Inferior parietal cortex (tissue), 1 donor: ENCODE measurements around the gene C6orf47.
A peak's percentile ranks its signal among the peaks of the same experiment; 100 is the strongest.
"Not testable (repeated sequence)": the region's sequence is repeated elsewhere in the genome, so short reads cannot be mapped to it uniquely, and the experiment has no call there.

Experiments used
- DNase-seq: peaks from one replicate; pipeline ENCODE4 v3.0.0-alpha.2; 2016; ENCODE audit errors: extremely low spot score

C6orf47 gene, protein sequence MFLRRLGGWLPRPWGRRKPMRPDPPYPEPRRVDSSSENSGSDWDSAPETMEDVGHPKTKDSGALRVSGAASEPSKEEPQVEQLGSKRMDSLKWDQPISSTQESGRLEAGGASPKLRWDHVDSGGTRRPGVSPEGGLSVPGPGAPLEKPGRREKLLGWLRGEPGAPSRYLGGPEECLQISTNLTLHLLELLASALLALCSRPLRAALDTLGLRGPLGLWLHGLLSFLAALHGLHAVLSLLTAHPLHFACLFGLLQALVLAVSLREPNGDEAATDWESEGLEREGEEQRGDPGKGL

DNA sequence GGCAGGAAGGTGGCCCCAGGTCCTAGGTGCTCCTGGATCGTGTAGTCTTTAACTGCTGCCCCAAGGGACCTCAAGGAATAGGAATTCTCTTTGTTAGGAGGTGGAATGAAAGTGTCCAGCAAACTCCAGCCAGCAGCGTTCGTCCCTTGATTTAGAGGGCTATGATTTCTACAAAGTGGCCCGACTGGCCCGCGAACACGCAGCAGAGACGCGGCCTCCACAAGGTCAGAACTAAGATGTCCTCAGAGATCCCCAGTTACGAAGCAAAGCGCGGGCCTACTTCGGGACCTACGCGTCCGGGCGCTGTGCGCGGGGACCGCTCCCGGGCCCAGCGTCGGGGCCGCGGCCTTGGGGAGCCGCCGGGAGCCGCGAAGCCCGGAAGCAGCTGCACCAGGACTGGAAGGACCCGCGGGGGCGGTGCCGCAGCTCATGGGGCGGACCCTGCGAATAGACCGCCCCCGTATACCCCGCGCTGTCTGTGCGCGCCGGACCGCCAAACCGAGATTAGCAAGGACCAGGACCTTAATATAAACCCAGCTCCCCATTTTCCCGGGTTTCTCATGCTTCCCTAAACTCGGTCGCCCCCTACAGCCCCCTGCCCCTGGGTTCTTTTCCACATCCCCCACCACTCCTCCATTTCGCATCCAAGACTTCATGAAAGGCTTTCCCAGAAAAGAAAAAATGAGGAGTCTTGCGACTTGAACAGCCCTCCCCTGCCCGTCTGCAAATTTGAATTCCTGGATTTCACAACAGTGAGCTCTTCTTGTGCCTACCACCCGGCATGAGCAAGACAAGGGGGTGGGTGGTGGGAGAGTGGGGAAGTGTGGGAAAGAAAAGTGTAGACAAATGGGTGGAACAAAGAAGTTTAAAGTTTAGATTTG lies at the start of gene C6orf47:
C6orf47 (minus strand) TSS at position 398 of the 881 bp plus-strand sequence. CDS start 831 bp downstream, outside the sequence.
- DNase-seq: peak; percentile 71

DNA sequence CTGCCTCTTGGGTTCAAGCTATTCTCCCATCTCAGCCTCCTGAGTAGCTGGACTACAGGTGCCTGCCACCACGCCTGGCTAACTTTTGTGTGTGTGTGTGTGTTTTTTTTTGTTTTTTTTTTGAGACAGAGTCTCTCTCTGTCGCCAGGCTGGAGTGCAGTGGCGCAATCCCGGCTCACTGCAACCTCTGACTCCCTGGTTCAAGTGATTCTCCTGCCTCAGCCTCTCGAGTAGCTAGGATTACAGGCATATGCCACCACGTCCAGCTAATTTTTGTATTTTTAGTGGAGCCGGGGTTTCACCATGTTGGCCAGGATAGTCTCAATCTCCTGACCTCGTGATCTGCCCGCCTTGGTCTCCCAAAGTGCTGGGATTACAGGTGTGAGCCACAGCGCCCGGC lies 48.6 kb upstream of the C6orf47 start:
- not testable (repeated sequence) for DNase-seq

DNA sequence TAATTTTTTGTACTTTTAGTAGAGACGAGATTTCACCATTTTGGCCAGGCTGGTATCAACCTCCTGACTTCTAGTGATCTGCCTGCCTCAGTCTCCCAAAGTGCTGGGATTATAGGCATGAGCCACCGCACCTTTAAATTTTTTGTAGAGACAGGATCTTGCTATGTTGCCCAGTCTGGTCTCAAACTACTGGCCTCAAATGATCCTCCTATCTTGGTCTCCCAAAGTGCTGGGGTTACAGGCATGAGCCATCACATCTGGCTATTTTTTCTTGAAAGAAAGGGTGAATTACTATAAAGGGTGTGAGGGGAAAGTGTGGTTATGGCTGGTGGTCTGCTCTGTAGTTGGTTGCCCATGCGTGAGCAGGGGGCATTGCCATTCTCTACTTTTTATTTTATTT lies 47.6 kb upstream of the C6orf47 start:
- DNase-seq: no peak

DNA sequence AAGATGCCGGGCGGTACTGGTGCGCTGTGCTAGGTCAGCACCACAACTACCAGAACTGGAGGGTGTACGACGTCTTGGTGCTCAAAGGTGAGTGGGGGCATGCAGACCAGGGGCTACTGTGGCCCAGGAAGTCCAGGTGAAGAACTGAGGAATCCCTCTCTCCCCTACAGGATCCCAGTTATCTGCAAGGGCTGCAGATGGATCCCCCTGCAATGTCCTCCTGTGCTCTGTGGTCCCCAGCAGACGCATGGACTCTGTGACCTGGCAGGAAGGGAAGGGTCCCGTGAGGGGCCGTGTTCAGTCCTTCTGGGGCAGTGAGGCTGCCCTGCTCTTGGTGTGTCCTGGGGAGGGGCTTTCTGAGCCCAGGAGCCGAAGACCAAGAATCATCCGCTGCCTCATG lies 47.1 kb upstream of the C6orf47 start:
- no peak for DNase-seq

DNA sequence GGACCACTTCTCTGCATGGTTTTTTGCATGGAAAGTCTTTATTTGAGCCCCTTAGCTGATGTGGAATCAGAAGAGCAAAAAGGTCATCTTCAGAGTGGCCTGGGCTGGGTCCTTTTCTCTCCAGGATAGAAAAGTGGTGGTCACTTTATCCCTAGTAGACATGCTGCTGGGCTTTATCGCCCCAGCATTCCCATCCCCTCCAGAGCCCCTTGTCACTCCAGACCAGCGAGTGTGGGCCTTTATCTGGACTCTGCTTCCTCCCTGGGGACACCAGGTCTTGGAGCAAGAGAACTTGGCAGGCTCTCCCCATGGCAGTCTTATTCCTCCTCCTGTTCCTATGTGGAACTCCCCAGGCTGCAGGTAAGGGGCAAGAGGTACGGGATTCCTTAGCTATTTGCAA lies 46.0 kb upstream of the C6orf47 start, which contains the start of gene LY6G6F:
LY6G6F (plus strand) TSS at position 268 of the 400 bp plus-strand sequence; CDS start at position 309, 41 bp downstream.
- no peak for DNase-seq

DNA sequence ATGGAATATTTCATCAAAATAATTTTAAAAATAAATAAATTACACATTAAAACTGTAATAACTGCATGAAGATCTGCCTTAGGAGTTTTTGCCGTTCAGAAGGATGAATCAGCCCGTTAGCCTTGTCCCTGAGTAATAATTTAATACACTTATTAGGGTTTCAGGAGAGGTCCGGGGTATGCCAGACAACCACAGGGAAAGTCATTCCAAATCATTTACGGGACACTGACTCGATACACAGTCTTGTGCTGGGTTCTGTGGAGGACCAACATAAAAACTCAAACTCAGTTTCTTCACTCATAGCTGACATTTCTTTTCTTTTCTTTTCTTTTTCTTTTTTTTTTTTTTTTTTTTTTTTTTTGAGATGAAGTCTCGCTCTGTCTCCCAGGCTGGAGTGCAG lies 45.4 kb upstream of the C6orf47 start:
- no peak for DNase-seq

DNA sequence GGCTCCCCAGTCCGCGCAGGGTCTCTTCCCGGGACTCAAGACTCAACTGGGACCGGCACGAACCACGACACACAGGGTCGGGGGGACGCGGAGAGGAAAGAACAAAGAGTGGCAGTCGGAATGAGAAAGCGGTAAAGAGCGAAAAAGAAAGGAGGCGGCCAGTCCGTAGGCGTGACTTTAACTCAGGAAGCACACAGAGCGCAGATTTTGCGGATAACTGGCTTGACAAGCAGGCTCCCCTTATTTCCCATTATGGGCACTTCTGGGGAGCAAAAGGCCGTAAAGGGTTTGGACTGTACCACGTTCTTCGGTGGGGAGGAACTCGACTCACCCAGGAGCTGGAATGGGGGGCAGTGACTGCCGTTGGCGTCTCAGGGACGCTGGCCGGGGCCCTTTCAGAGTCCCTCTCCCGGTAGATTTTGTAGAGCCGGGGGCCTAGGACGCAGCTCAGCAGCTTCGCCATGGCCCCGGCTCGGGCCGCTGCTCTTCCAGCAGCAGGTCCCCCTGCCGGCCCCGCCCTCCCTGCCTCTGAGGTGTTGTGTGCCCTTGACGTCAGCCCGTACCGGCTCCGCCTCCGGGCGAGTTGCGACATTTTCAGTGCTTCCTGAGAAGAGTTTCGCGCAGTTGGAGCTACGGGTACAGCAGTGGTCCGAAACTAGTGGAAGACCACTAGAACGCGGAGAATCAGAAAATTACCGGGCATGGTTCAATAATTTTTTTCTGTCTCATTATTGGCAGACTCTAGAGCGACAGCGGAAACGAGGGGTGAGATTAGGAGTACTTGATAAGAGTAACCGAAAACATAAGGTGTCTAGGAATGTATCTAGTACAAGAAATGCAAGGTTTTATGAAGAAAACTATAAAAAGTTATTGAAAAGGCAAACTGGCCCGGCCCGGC lies 42.5 kb upstream of the C6orf47 start, which contains the start of gene ABHD16A:
ABHD16A (minus strand) TSS at position 506 of the 898 bp plus-strand sequence; CDS start at position 463, 43 bp downstream.
- peak; percentile 99 for DNase-seq

DNA sequence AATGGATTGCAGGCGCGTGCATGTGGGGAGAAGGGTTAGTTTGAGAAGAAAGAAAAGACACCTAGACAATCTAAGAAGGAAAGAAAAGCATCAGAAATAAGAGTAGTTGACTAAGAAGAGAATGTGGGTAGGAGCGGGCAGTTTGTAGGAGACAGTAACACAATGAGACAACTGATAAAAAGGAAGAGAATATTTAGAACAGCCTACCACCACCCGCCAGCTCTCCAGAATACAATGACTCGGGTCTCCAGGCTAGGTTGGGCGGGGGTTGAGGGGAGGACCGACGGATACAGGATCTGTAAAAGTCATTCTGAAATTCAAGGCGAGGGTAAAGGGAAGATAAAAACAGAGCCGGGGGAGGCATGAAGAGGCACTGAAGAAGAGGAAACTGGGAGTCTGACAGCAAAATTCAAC lies 41.8 kb upstream of the C6orf47 start:
- DNase-seq: no peak

DNA sequence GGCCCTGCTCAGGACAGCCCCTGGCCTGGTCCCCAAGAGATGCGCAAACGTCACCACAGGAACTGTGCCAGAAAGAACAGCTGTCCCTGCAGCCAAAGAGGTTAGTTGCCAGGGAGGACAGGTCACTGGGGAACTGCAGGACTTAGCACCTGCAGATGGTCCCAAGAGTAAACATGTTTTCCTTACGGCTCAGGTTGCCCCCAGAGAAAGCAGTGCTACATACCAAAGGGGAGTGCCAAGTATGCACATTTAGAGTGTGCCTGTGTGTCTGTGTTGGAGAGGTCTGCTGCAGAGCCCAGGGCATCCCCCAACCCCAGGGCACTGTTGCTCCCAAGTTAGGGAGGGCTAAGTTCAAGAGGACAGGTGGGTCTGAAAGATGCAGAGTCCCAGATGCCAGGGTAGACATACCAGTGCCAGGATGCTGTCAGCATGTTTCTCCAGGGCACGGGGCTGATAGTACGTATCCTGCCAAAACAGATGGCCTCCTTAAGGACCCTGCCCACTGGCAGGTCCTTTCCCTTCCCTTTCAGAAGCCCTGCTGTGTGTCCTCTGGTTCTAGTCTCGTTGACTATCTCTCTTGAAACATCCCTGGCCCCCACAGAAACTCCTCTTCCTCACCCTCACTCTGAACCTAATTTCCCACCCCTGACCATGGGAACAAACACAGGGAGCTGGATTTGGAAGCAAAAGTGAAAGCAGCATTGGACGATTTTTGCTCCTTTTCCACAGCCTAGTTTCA lies 41.3 kb upstream of the C6orf47 start:
- no peak for DNase-seq

DNA sequence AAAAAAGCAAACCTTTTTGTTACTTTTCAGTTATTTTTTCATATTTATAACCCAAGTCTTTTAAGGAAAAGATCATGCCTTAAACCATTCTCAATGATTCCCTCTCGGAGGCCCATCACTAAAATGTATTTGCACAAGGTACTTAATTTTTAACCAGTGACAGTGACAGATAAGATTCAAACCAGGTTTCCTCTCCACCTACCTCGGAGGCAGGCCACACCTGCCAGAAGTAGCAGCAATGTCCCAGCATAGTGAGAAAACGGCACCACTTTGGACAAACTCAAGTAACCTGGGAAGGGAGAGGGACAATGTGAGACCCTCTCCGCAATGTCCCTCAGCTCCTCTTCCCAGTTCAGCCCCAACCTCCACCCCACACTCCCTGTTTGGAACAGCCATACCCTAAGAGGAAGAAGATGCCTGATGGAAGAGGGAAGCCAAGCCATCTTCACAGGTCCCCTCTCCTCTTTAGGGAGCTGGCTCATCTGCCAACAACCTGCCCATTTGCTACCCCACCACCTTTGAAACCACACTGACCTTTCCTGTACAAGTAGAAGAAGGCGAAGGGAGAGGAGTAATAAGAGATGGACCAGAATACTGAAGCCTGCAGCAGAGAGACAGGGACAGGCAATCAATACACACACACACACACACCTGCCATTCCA lies 40.3 kb upstream of the C6orf47 start:
- DNase-seq: no peak

DNA sequence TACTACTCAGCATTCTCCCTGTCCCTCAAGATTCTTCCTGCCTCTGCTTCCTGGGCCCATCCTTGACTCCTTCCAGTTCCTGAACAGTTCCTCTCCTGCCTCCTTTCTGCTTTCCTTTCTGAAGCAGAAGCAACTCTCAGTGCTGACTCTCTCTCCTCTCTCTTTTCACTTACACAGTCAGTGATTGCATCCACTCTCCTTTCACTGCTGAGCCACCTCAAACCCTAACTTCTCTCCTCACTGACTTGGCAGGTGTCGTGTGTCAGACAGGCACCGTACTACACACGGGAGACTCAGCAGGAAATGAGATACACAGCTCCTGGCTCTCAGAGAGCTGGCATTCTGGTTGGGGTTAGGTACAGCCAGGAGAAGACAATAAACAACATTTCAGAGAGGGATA lies 37.0 kb upstream of the C6orf47 start:
- DNase-seq: no peak

DNA sequence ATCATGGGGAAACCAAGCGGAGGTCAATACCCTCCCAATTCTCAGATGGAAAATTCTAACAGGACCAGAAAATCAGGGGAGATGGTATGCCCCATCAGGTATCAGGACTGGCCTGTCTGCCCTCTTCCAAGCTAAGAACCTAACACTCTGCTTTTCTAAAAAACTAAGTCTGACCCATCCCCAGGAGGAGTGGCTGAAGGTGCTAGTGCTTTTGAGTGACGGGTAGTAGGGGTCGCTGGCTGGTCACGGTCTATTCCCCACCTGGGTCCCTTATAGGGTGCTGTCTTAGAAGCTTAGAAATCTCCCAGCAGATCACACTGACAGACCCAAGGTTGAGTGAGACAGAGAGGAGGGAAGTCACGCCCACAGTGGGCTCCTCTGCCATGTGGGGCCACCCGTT lies 33.0 kb upstream of the C6orf47 start:
- DNase-seq: no peak

DNA sequence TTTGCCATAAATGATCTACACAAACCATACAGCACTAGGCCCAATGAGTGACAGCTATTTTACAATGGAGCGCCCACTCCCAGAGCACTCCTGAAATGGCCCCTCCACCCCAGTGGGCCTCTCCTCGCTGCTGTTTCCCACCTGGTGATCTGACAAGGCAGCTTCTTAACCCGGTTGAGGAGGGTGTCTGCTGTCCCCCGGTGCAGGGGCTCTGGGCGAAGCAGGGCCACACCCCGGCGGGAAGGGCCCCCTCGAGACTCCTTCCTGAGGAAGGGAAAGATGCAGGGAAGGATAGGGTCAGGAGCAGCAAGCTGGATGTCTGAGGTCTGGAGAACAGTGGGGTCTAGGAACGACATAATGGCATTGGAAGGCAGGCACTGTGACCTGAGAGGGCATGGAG lies 32.3 kb upstream of the C6orf47 start:
- no peak for DNase-seq

DNA sequence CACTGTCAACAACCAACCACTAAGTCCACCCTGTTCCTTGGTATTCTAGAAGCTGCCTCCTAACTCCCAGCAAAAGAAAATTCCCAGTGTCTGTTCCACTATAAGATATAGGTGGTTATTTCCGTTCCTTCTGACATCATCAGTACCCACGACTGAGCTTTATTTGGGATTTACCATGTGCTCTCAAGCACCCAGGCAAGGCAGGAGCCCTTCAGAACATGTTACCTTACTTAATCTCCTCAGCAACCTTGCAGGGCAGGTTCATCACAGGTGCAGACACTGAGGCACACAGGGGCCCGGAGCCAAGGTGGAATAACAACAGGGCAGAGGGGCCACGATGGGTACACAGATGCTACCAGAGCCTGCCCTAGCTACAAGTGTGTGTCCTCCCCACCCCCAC lies 31.8 kb upstream of the C6orf47 start:
- DNase-seq: no peak

DNA sequence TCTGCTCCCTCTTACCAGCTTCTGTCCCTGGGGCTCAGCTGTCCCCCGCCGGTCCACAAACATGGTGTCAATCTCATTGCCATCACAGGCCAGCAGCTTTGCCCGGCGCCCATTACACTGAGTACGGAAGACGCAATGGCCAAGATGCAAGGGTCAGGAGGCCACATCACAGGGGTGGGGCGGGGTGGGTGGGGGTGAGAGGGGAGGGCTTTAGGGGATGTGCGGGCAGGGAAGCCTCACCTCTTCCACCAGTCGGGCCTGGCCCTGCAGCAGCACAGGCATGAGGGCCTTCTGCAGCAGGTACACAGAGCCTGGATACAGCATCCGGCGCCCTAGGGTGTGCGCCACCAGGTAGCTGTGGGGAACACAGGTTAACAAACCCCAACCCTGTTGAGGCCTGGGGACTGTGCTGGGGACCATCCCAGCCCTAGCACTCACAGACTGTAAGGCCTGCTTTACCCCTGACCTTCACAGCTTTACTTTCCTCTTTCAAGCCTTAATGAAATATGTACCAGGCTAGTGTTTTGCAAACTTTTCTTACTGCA lies 31.1 kb upstream of the C6orf47 start:
- no peak for DNase-seq

DNA sequence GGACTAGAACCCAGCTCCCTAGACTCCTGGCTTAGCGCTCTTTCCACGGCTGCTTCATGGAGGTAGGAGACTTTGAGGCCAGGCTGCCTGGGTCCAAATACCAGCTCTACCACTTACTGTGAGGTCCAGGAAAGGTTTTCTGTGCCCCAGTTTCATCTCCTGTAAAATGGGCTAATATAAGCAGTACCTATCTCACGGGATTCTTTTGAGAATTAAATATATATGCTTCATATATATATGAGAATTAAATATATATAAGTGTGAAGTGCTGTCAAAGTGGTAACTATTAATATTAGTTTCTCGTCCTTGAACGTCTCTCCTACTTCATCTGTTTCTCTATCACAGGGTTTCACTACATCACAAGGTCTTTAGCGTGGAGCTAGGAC lies 30.5 kb upstream of the C6orf47 start:
- DNase-seq: no peak

DNA sequence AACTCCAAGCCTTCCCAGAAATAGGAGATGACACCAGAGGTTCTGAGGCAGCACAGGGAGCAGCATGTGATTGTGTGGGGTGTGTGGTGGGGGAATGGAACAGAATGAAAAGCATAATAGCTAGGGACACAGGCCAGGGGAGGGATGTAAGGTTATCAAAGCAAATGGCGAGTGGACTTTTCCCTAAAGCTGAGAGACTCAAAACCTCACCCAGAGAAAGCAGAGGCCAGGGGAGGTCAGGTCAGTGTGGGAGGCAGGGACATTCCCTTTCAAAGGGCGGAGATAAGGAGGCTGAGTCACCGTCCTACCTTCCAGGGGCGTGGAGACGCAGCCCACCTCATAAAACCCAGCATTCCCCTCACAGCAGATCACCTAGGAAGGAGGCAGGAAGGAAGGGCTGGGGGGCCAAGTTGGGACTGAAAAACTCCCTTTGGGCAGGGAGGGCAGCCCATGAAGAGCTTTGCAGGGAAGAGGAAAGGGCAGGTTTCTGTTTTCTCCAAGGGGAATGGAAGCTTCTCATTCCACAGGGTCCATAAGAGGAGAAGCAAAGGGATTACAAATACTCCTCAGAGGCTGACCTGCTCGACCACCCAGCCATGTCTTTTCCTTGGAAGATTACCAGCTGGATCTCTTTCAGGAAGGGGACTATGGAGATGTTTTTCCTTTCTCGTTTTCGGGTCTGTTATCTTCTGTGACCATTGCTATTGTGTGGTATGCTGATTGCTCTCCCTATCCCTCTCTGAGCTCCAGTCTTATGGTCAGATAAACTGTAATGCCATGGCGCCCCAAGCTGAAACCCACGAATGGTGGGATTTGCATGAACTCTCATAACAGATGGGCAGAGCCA lies 29.9 kb upstream of the C6orf47 start:
- DNase-seq: peak; percentile 17

DNA sequence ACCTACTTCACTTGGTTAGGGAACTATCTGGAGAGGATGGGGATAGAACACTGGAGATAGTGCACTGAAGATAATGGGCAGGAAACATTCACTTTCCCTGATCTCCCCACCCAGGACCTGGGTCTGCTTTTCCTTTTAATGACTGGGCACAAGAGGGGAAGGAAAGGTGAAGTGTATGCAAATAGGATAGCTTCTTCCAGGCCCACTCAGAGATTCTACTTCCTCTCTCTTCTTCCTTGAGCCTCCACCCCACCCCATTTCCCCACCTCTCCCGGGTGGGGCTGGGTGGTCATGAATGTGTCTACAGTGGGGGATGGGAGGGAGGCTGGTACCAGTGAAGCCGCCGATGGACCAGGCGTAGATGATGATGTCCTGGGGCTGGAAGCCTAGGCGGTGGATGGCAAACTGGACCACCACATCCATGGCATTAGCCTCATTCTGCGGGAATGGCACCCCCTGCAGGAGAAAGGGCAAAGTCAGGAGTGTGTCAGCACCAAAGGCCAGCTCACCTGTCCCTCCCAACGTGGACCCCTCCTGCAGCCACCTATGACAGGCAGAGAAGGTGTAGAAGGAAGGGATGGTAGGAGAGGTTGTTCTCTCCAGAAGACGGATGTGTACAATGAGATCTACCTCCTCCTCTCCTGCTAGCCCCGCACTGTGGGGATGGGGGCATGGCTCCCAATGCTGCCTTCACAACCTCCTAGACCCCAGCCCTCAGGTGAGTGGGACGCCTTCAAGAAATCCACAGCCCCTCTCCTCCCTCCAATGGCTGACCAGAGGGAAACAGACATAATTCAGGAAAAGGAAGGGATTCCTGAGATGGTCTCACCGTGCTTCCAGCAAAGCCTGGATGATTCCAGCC lies 28.9 kb upstream of the C6orf47 start:
- DNase-seq: no peak
